Liver (tissue), 3 donors: ENCODE data around the gene KRTAP4-16.
"Not testable (repeated sequence)": the region's sequence is repeated elsewhere in the genome, so short reads cannot be mapped to it uniquely, and the experiment has no call there.

Experiments used
- GABPA ChIP-seq, 2 donors: IDR thresholded peaks in 1 of 2; conservative IDR thresholded peaks in 1 of 2; 2 replicates each; pipeline ENCODE4 v1.6.1; 2016; ENCODE audit warnings: antibody characterized with exemption in 2 of 2, mild to moderate bottlenecking in 1 of 2, moderate library complexity in 1 of 2
- JUND ChIP-seq, 2 donors: IDR thresholded peaks; 2 replicates each; pipeline ENCODE4 v1.6.1; 2016; ENCODE audit warnings: antibody characterized with exemption in 2 of 2
- NR2F2 ChIP-seq: IDR thresholded peaks from 2 replicates; pipeline ENCODE4 v1.6.1; 2016; ENCODE audit warnings: antibody characterized with exemption
- RXRA ChIP-seq, 2 donors: IDR thresholded peaks; 2 replicates each; pipeline ENCODE4 v1.6.1; 2017 to 2018; ENCODE audit warnings: antibody characterized with exemption in 2 of 2, mild to moderate bottlenecking in 1 of 2
- TAF1 ChIP-seq: conservative IDR thresholded peaks from 2 replicates; pipeline ENCODE4 v1.6.1; 2016; ENCODE audit warnings: antibody characterized with exemption, mild to moderate bottlenecking
- YY1 ChIP-seq: IDR thresholded peaks from 2 replicates; pipeline ENCODE4 v1.6.1; 2016; ENCODE audit warnings: antibody characterized with exemption, mild to moderate bottlenecking
- TF ChIP-seq, protein P1 (sequence below): fragments of 150-350 bp; IDR thresholded peaks from 2 replicates; pipeline ENCODE4 v1.5.1; 2017; ENCODE audit warnings: improper control_type of control experiment, low read depth, low read length; ENCODE audit not compliant: missing input control
- TF ChIP-seq, protein P2 (sequence below): IDR thresholded peaks from 2 replicates; pipeline ENCODE4 v1.6.1; 2016; ENCODE audit warnings: antibody characterized with exemption
- TF ChIP-seq, protein P3 (sequence below): IDR thresholded peaks from 2 replicates; pipeline ENCODE4 v1.6.1; 2016; ENCODE audit warnings: antibody characterized with exemption
- TF ChIP-seq, protein P4 (sequence below): IDR thresholded peaks from 2 replicates; pipeline ENCODE4 v1.6.1; 2016; ENCODE audit warnings: antibody characterized with exemption
- TF ChIP-seq, protein P5 (sequence below): IDR thresholded peaks from 2 replicates; pipeline ENCODE4 v1.6.1; 2016; ENCODE audit warnings: antibody characterized with exemption, mild to moderate bottlenecking
- donor health status: healthy.
- donor health status: healthy.

DNA sequence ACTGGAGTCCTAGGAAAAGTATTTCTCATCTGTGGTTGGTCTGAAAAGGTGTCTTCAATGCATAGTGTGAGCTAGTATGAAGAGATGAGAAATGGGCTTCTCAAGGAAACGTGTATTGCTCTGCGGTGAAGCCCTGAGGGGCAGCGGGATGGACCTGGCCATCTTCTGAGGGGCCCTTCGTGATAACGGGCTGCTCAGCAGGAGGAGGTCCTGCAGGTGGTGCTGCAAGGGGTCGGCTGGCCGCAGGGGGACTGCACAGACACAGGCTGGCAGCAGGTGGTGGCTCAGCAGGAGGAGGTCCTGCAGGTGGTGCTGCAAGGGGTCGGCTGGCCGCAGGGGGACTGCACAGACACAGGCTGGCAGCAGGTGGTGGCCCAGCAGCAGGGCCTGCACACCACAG is 47.5 kb downstream of the KRTAP4-16 start:
- TF ChIP-seq, protein P1, sequence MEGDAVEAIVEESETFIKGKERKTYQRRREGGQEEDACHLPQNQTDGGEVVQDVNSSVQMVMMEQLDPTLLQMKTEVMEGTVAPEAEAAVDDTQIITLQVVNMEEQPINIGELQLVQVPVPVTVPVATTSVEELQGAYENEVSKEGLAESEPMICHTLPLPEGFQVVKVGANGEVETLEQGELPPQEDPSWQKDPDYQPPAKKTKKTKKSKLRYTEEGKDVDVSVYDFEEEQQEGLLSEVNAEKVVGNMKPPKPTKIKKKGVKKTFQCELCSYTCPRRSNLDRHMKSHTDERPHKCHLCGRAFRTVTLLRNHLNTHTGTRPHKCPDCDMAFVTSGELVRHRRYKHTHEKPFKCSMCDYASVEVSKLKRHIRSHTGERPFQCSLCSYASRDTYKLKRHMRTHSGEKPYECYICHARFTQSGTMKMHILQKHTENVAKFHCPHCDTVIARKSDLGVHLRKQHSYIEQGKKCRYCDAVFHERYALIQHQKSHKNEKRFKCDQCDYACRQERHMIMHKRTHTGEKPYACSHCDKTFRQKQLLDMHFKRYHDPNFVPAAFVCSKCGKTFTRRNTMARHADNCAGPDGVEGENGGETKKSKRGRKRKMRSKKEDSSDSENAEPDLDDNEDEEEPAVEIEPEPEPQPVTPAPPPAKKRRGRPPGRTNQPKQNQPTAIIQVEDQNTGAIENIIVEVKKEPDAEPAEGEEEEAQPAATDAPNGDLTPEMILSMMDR = not testable (repeated sequence)
- TF ChIP-seq RXRA (IDR thresholded peaks at IDR 0.05); TAF1; GABPA (IDR thresholded peaks at IDR 0.05 in 1 of 2, conservative IDR thresholded peaks at IDR 0.05 in 1 of 2); NR2F2; JUND (IDR thresholded peaks at IDR 0.05); YY1: not testable (repeated sequence)
- TF ChIP-seq, protein P2, sequence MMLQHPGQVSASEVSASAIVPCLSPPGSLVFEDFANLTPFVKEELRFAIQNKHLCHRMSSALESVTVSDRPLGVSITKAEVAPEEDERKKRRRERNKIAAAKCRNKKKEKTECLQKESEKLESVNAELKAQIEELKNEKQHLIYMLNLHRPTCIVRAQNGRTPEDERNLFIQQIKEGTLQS = not testable (repeated sequence)
- TF ChIP-seq, protein P3, sequence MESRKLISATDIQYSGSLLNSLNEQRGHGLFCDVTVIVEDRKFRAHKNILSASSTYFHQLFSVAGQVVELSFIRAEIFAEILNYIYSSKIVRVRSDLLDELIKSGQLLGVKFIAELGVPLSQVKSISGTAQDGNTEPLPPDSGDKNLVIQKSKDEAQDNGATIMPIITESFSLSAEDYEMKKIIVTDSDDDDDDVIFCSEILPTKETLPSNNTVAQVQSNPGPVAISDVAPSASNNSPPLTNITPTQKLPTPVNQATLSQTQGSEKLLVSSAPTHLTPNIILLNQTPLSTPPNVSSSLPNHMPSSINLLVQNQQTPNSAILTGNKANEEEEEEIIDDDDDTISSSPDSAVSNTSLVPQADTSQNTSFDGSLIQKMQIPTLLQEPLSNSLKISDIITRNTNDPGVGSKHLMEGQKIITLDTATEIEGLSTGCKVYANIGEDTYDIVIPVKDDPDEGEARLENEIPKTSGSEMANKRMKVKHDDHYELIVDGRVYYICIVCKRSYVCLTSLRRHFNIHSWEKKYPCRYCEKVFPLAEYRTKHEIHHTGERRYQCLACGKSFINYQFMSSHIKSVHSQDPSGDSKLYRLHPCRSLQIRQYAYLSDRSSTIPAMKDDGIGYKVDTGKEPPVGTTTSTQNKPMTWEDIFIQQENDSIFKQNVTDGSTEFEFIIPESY = not testable (repeated sequence)
- TF ChIP-seq, protein P4, sequence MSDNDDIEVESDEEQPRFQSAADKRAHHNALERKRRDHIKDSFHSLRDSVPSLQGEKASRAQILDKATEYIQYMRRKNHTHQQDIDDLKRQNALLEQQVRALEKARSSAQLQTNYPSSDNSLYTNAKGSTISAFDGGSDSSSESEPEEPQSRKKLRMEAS = not testable (repeated sequence)
- TF ChIP-seq, protein P5, sequence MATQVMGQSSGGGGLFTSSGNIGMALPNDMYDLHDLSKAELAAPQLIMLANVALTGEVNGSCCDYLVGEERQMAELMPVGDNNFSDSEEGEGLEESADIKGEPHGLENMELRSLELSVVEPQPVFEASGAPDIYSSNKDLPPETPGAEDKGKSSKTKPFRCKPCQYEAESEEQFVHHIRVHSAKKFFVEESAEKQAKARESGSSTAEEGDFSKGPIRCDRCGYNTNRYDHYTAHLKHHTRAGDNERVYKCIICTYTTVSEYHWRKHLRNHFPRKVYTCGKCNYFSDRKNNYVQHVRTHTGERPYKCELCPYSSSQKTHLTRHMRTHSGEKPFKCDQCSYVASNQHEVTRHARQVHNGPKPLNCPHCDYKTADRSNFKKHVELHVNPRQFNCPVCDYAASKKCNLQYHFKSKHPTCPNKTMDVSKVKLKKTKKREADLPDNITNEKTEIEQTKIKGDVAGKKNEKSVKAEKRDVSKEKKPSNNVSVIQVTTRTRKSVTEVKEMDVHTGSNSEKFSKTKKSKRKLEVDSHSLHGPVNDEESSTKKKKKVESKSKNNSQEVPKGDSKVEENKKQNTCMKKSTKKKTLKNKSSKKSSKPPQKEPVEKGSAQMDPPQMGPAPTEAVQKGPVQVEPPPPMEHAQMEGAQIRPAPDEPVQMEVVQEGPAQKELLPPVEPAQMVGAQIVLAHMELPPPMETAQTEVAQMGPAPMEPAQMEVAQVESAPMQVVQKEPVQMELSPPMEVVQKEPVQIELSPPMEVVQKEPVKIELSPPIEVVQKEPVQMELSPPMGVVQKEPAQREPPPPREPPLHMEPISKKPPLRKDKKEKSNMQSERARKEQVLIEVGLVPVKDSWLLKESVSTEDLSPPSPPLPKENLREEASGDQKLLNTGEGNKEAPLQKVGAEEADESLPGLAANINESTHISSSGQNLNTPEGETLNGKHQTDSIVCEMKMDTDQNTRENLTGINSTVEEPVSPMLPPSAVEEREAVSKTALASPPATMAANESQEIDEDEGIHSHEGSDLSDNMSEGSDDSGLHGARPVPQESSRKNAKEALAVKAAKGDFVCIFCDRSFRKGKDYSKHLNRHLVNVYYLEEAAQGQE = not testable (repeated sequence)
